Measurements from ENCODE around the gene STX8.
"Not testable (repeated sequence)": the region's sequence is repeated elsewhere in the genome, so short reads cannot be mapped to it uniquely, and the experiment has no call there.

STX8 gene

DNA sequence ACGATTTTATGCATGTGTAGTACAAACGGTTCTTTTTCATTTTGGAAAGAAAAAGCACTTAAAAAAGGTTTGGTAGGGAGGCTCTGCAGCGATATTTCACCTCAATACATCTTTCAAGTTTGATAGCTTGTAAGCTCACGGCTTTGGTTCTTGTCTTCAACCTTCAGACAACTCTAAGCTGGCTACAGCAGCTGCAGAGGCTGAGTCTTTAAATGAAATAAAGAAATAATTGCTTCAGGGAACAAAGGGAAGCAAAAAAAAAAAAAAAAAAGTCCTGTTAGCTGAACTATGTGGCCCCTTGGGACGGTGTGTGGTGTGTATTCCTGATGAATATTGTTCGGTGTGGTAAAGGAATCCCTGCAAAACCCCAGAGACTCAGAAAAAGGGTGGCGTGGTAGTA lies 289.2 kb downstream of the STX8 start:
- DNase-seq = no peak

DNA sequence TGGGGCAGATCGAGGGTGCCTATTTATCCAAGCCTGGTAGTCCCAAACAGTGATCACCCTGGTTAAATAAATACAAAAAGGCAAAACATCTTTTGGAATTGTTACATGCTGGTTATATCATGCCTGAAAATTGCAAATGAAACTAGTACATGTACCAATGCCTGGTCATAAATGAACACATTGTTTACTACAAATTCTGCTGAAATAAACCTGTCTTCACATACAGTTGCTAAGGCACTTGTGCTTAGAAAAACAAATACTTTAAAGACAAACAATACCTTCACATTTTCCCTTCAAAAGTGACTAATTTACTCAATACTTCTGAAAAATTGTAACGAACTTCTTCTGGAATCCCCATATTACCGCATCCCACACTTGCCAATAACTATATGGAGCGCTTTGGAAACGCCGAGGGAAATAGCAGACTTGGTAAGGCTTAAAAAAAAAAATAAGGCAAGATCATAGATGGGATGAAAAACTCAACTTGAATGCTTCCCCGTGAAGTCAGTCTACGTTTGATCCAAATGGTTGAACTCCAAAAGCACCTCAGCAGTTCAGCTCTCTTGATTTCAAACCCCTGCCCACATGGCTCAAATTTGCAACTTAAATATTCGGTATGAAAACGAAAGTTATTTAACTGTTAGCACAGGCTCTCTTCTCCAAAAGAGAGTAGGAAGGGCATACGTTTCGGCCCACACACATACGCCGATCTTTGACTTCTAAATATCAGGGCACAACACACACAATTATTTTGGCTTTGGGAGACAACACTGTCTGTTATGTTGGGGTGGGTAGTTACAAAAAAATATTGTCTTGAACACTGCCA lies 289.8 kb downstream of the STX8 start:
- no peak for DNase-seq

- DNase-seq = no peak
Observed at GRCh38 chr17:9284884-9285283, 290.7 kb downstream of the STX8 start.

DNA sequence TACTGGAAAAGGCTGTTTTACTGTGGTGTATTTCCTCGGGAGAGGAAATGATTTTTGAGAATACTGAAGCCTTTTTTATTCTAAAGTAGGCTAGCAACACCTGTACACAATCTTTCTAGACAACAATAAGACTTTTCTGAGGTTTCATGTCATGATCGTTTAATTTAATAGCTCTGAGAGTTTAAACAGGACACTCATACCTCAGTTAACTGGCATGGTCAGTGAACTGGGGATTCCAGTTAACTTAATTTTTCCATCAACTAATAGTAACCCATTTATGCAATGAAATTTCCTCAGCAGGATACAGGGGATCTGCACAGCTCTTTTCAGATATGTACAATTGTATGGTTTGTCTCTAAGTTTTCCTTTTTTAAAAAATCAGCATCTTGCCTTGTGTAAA lies 291.7 kb downstream of the STX8 start:
- no peak for DNase-seq

- no peak for DNase-seq
Observed at GRCh38 chr17:9279893-9280292, 295.7 kb downstream of the STX8 start.

GRCh38 chr17:9274973-9275372 lies 300.6 kb downstream of the STX8 start:
- no peak for DNase-seq

- no peak for DNase-seq
Observed at GRCh38 chr17:9273428-9274391, 301.9 kb downstream of the STX8 start.

- DNase-seq = no peak
Observed at GRCh38 chr17:9272501-9273200, 303.0 kb downstream of the STX8 start.

DNA sequence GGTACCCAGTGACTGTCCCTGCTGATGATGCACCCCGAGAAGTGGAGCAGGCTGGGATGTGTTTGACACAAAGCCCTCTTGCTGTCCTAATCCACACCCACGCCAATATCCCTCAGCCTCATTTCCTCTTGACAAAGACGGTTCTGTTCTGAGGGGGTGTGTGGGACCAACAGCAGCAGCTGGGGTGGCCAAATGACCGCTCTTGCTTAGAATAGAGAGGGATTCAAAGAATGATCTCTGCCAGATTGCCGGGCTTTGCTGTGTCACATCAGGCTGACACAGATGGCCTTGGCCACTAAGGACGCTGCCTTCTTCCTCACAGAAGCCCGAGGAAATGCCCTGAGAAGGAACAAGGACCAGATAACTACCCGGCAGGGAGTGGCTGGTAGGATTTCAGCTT lies 303.6 kb downstream of the STX8 start:
- DNase-seq = no peak

DNA sequence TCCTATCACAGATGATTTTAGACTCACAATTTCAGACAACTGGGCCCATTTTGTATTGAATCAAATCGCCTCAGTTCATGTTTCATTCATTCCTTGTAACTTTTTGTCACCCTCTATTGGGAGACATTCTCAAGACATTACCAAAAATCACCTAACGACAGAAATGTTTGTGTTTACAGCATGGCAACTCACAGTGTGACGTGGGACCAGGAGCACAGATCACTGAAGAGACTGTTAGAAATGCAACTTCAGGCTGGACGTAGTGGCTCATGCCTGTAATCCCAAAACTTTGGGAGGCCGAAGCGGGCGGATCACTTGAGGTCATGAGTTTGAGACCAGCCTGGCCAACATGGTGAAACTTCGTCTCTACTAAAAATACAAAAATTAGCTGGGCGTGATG lies 304.7 kb downstream of the STX8 start:
- no peak for DNase-seq

DNA sequence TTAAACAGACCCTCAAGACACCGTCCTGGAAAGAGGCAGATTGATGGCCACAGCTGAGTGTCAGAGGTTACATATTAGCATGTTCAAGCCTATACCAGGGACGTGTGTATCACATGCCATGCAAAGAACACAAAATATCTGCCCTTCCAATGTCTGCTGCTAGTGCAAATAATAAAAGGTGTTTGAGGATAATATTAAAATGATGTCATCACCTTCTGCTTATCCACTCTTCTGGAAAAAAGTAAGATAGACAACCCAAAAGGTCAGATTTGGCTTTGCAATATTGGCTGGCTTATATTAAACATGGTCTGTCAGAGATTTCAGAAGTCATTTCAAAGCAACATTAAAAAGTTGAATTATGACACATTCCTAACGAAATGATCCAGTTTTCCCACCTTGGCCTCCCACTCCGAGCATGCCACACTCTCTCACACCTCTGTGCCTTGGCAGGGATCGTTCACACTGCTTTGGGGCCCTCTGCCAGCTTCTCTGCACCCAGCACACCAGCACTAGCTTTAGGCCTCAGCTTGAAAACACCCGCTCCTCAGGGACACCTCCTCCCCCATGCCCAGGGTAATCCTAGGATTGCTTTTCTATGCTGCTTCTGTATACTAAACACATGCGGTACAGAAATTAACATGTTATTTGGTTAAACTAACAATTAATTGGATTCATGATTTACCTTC lies 306.1 kb downstream of the STX8 start:
- no peak for DNase-seq

- DNase-seq = no peak
Observed at GRCh38 chr17:9268546-9268945, 307.1 kb downstream of the STX8 start.

DNA sequence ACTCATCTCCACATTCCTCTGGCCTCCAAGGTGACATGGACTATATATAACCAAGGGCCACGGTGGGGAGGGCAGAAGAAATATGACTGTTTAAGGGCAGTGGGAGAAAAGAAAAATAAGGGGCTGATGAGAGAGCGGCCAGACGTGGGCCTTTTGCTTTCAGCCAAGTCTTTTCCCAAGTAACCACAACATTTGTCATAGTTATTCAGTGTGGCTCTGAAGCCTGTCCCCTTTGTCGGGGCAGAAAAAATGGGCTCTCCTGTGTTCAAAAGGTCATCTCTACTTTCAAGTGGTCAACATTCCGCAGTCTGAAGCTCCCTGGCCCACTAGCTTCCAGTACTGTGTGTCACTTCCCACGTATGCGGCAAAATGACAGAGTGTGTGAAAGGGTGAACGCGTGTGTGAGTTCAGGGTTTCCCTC lies 308.9 kb downstream of the STX8 start:
- no peak for DNase-seq

- no peak for DNase-seq
Observed at GRCh38 chr17:9266031-9266680, 309.5 kb downstream of the STX8 start.

DNA sequence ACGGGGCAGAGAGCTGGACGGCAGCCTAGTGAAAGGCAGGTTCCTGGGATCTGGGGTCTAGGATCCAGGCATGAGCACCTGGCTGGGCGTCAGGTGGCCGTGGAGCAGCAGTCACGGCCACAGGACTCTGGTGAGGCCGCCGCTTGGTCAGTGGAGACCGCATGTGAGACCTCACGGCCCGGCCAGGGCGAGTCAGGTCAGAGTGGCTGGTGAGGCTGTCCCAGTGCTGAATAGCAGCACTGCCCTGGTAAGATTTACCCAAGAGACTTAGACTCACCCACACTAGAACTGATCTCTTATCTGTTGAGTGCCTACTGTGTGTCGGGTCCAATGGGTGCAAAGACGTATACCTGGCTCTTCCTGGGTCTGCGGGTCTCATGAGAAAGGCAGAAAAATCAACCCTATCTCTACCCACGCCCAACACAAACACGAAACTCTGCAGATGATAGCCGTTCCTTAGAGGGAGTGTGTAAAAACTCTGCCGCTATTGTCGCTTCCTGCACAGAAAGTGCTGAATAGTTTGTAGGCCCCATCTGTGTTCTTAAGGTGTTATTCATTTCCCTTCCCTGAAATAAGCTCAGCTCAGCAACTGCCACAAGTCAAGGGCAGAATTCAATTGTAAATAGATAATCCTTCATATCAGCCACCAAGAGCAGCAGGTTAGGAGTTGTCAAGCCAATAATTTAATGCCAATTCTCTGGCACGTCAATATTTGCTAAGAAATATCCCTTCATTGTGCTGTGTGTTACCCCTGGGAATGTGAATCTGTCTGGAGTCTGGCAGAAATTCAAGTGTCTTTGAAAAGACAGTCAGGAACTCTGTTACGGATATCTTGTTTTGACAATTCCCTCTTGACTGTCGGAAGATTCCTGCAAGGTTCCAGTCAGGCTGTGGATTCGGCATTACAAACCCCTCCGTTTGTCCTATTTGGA lies 314.3 kb downstream of the STX8 start:
- DNase-seq = no peak

DNA sequence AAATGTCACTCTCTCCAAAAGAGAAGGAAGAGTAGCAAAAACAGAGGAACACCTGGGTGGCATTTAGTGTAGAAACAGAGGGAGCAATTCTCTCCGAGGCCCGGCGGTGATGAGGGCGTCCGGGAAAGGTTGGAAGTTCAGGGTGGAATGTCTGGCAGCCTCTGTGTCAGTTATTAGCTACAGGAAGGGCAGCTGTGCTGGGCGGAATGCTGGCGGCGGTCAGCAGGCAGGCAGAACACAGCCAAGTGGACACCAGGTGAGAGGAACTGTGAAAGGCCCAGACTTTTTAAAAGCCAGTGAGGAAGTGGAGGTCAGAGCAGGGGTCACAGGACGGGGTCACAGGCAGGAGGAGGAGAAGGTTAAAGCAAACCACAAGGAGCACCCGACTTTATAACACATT lies 316.2 kb downstream of the STX8 start:
- no peak for DNase-seq

DNA sequence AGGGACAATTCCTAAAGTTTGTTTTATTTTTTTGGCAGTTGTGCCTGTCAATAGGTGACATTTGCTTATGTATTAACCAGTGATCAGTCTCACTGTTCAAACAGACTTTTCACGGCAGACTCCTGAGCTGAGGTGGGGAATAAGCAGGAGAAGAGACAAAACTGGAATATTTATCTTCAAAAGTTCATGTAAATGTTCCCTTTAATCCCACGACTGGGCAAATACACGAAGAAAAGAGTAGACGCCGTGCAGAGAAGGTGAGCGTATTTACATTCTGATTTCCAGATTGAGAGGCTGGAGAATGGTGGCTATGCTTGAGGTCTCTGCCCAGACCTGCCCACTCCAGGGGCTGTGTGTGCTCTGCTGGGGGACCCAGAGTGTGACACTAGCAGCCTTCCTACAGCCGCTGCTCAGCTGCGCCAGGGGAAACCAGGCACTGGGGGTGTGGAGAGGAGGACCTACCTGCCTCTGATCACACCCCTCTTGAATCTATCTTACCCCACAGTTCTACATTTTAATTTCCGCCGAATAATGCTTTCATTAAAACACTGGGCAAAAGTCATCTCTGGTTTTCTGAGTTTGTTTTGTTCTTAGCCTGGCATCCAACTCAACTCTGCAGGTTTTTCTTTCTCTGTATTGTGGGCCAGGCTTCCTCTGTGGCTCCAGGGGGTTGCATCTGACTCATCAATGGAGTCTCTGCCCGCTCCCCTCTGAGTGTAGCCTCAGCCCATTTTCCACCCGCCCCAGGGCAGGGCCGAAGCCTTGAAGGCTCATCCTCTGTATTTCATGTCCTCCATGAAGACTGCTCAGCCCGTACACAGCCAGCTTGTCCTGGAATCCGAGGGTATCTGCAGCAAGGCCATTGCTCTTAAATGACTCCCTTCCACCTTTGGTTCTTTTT lies 317.3 kb downstream of the STX8 start:
- no peak for DNase-seq

- not testable (repeated sequence) for DNase-seq
Observed at GRCh38 chr17:9257630-9257965, 318.0 kb downstream of the STX8 start.

DNA sequence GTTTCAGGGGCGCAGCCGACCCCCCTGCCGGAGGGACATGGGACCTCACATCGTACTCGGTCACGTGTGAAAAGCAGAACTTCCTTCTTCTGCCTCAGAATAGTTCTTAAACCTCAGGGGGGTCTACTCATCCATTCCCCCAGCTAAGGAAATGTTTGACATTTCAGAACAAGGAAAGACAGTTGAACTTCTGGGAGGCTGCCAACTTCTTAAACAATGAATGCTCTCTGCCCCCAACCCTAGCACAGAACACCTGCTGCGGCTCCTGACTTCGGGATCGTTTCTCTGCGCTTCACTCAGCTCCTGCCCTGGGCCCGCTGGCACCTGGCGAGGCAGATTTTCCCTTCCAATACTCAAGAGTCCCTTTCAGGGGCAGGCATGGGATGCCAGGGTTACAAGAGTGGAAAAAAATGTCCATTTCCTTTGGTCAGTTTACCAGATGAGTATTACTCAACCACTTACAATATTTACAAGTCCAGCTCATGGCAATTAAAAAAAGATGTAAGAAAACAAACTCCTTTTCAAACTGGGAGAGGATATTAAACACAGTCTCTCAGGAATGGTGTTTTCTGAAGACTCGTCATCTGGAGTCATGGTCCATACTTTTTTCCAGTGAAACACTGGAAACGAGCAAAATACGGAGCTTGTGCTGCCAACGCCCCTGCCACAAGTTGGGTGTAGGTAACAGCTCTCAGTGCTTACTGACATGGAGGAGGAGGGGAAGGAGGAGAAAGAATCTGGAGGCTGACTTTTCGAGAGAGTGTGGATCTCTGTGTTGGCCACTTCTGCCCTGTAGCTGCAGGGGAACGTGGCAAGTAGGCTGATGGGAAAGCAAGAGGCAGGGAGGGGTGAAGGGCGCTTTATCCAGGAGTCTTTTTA lies 318.6 kb downstream of the STX8 start:
- DNase-seq = no peak
